ENCODE results near the gene CMYA5.

CMYA5 gene

GRCh38 chr5:79840084-79840990 lies 150.7 kb downstream of the CMYA5 start:
- Histone ChIP-seq H3K4me3 (IDR thresholded peaks at IDR 0.05; ENCODE audit: insufficient read depth, low read depth, low read length) (no peak overlapping the region), H2AFZ (ENCODE audit: low read depth) (no peak overlapping the region), H3K4me2 (no peak overlapping the region), H4K20me1 (ENCODE audit: insufficient read depth) (no peaks in the 10 kb centered on the region), H3K79me2 (ENCODE audit: insufficient read depth, low read depth) (no peaks in the 10 kb centered on the region), H3K4me1 (ENCODE audit: low read depth, poor library complexity, severe bottlenecking) (no peaks in the 10 kb centered on the region), H3K27me3 (ENCODE audit: insufficient read depth, low read depth) (no peaks in the 10 kb centered on the region), H3K27ac (no peak overlapping the region), H3K9ac (no peak overlapping the region), H3K36me3 (ENCODE audit: insufficient read depth) (no peaks in the 10 kb centered on the region)
- TF ChIP-seq, protein P1, sequence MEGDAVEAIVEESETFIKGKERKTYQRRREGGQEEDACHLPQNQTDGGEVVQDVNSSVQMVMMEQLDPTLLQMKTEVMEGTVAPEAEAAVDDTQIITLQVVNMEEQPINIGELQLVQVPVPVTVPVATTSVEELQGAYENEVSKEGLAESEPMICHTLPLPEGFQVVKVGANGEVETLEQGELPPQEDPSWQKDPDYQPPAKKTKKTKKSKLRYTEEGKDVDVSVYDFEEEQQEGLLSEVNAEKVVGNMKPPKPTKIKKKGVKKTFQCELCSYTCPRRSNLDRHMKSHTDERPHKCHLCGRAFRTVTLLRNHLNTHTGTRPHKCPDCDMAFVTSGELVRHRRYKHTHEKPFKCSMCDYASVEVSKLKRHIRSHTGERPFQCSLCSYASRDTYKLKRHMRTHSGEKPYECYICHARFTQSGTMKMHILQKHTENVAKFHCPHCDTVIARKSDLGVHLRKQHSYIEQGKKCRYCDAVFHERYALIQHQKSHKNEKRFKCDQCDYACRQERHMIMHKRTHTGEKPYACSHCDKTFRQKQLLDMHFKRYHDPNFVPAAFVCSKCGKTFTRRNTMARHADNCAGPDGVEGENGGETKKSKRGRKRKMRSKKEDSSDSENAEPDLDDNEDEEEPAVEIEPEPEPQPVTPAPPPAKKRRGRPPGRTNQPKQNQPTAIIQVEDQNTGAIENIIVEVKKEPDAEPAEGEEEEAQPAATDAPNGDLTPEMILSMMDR (conservative IDR thresholded peaks at IDR 0.05; ENCODE audit: low read depth, low read length) = no peak

GRCh38 chr5:79841172-79841571 lies 151.5 kb downstream of the CMYA5 start:
- Histone ChIP-seq H3K27ac (no peak overlapping the region), H4K20me1 (ENCODE audit: insufficient read depth) (no peaks in the 10 kb centered on the region), H3K36me3 (ENCODE audit: insufficient read depth) (no peaks in the 10 kb centered on the region), H3K27me3 (ENCODE audit: insufficient read depth, low read depth) (no peaks in the 10 kb centered on the region), H3K9ac (no peak overlapping the region), H3K4me2 (no peak overlapping the region), H2AFZ (ENCODE audit: low read depth) (no peak overlapping the region), H3K4me1 (ENCODE audit: low read depth, poor library complexity, severe bottlenecking) (no peaks in the 10 kb centered on the region), H3K4me3 (IDR thresholded peaks at IDR 0.05; ENCODE audit: insufficient read depth, low read depth, low read length) (no peak overlapping the region), H3K79me2 (ENCODE audit: insufficient read depth, low read depth) (no peaks in the 10 kb centered on the region)
- TF ChIP-seq, protein P1 (conservative IDR thresholded peaks at IDR 0.05; ENCODE audit: low read depth, low read length) = no peak

GRCh38 chr5:79842006-79842881 lies 152.6 kb downstream of the CMYA5 start:
- no peaks in the 10 kb centered on the region for H3K27me3 ChIP-seq (ENCODE audit: insufficient read depth, low read depth)
- no peak overlapping the region for H3K4me2 ChIP-seq
- H3K4me3 ChIP-seq (IDR thresholded peaks at IDR 0.05; ENCODE audit: insufficient read depth, low read depth, low read length) = no peak overlapping the region
- no peak overlapping the region for H3K27ac ChIP-seq
- no peaks in the 10 kb centered on the region for H3K36me3 ChIP-seq (ENCODE audit: insufficient read depth)
- no peak overlapping the region for H2AFZ ChIP-seq (ENCODE audit: low read depth)
- H4K20me1 ChIP-seq (ENCODE audit: insufficient read depth) = no peaks in the 10 kb centered on the region
- no peaks in the 10 kb centered on the region for H3K79me2 ChIP-seq (ENCODE audit: insufficient read depth, low read depth)
- H3K9ac ChIP-seq = no peak overlapping the region
- no peaks in the 10 kb centered on the region for H3K4me1 ChIP-seq (ENCODE audit: low read depth, poor library complexity, severe bottlenecking)
- TF ChIP-seq, protein P1 (conservative IDR thresholded peaks at IDR 0.05; ENCODE audit: low read depth, low read length) = no peak

GRCh38 chr5:79842991-79843390 lies 153.4 kb downstream of the CMYA5 start:
- Histone ChIP-seq H3K79me2 (ENCODE audit: insufficient read depth, low read depth) (no peaks in the 10 kb centered on the region), H2AFZ (ENCODE audit: low read depth) (no peak overlapping the region), H4K20me1 (ENCODE audit: insufficient read depth) (no peaks in the 10 kb centered on the region), H3K36me3 (ENCODE audit: insufficient read depth) (no peaks in the 10 kb centered on the region), H3K9ac (no peak overlapping the region), H3K4me3 (IDR thresholded peaks at IDR 0.05; ENCODE audit: insufficient read depth, low read depth, low read length) (no peak overlapping the region), H3K4me2 (no peak overlapping the region), H3K27ac (no peak overlapping the region), H3K27me3 (ENCODE audit: insufficient read depth, low read depth) (no peaks in the 10 kb centered on the region), H3K4me1 (ENCODE audit: low read depth, poor library complexity, severe bottlenecking) (no peaks in the 10 kb centered on the region)
- TF ChIP-seq, protein P1 (conservative IDR thresholded peaks at IDR 0.05; ENCODE audit: low read depth, low read length) = no peak

Data from KMS-11 (cell line).